ENCODE measurements around the gene SLF1.
"Not testable (repeated sequence)": the region's sequence is repeated elsewhere in the genome, so short reads cannot be mapped to it uniquely, and the experiment has no call there.

SLF1 gene

DNA sequence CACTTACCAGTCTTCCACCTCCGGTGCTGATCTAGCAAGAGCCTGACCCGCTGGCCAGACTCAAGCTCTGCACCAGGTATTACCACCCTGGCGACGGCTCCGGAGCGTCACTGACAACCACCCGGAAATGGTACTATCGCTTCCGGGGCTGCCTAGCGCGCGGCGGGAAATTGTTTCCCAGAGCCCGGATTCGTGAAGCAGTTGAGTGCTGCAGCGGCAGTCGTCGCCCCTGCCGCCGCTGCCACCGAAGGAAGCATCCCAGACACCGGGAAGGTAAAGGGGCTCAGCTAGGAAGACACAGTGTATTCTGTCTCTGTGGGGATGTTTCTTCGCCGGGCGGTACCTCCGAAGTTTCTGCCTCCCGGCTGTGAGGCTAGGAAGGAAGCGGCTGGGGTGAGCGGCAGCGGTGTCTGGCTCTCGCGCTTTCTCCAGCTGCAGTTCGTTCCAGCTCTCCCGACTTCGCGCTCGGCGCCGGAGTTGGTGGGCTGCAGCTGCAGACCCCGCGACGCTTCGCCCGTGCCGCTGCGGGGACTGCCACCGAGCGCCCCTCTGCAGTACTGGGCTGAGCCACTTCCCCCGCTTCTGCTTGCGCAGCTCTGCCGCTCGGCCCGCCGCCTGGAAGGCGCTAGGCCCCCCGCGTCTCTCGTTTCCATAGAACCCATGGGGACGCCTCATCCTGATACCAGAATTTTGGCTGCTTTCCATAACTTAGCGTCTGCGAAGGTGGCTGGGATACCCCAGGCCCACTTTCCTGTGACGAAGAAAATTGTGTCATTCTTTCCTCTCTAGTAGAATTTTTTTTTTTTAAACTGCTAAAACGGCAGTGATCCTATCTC is at the start of gene SLF1, which contains the start of gene KIAA0825:
Gene SLF1, plus strand, starts transcription at position 177 of the 836 bp plus-strand sequence. CDS start 10,142 bp downstream, outside the sequence.
Gene KIAA0825, minus strand, starts transcription at position 112 of the 836 bp plus-strand sequence. CDS start 81,478 bp downstream, outside the sequence.
- peak; percentile 64 to 74 for DNase-seq (ENCODE audit: low read depth in 1 of 2, low spot score in 1 of 2)

DNA sequence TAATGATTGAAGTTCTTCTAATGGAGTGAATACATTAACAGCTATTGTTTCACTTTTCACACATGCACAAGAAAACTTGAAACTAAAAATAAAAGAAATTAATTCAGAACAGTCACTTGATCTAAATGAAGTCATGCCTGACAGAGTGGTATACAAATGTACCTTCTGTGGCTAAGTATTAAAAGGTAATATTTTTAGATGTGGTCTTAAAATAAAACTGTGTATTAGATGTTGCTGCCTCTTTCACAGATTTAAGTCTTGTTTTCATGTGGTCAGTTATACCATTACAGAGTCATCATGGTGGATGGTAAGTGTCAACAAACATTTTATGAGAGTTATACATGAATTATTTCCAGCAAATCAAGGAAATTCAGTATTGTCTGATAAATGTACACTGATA is 47.1 kb upstream of the SLF1 start:
- no peak for DNase-seq (ENCODE audit: low read depth in 1 of 2, low spot score in 1 of 2)

DNA sequence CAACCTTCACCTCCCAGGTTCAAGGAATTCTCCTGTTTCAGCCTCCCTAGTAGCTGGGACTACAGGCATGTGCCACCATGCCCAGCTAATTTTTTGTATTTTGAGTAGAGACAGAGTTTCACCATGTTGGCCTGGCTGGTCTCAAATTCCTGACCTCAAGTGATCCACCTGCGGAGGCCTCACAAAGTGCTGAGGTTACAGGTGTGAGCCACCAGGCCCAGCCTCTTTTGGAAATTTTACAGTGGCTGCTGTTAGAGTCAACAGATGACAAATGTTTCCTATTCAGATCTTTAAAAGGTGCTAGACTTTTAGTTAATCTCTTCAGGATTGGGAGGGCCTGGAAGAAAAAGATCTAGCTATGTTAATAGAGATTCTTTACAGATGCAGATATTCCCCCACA is 45.1 kb upstream of the SLF1 start:
- not testable (repeated sequence) for DNase-seq (ENCODE audit: low read depth in 1 of 2, low spot score in 1 of 2)

DNA sequence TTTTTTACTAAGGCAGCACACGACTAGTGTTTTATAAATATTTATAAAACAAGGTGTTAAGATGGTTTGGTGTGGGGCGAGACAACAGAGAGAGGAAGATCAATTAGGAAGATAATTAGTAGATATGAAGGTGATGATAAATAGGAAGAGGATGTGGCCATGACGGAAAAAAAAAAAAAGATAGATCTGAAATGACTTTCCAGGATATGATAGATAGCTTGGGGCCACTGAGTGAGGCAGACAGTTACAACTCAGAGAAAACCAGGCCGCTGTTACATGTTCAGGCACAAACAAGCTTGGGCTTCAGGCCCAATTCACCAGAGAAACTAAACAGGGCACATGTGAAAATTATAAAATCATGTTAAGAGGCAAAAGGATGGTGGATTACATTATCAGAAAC is 43.3 kb upstream of the SLF1 start:
- DNase-seq (ENCODE audit: low read depth in 1 of 2, low spot score in 1 of 2): no peak

DNA sequence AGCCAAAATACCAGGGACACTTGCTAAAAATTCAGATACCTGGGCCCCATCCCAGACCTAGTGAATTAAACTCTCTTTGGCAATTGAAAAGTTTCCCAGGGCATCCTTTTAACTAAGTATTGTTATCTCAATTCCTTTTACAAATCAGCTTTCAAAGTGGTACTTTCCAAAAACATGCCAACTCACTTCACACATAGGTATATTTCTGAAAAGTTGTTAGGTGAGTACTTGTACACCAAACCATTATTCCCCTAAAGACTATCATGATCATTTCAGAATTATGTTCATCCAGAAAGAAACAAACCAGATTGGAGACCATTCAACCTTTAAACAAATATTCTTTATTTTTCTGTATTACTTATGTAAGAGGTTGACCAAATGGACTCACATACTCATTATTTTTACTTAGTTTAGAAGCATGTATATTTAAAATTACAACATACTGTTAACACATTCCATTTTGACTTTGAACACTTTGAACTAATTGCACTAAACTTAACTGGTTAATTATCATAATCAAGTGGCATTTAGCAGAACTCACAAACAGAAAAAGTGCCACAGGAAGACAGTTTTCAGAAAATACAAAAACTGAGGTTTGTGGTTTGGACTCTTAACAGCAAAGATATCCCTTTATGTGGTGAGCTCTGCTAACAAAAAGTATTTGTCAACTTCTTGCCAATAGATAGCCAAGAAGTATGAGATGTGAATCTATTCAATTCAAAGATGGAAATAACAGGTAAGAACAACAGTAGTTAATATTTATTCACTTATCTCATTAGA is 40.8 kb upstream of the SLF1 start:
- DNase-seq (ENCODE audit: low read depth in 1 of 2, low spot score in 1 of 2): no peak

DNA sequence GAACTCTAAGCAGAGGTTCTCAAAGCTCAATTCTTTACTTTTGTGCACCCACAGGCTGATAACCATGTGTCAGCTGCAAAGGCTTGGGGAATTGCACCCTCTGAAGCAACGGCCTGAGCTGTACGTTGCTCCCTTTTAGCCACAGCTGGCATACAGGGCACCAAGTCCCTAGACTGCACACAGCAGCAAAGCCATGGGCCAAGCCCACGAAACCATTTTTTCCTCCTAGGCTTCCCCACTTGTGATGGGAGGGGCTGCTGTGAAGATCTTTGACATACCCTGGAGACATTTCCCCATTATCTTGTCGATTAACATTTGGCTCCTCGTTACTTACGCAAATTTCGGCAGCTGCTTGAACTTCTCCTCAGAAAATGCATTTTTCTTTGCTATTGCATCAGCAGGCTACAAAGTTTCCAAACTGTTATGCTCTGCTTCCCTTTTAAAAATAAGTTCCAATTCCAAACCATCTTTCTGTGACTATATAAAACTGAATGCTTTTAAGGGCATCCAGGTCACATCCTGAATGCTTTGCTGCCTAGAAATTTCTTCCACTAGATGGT is 23.1 kb upstream of the SLF1 start:
- DNase-seq (ENCODE audit: low read depth in 1 of 2, low spot score in 1 of 2): no peak

DNA sequence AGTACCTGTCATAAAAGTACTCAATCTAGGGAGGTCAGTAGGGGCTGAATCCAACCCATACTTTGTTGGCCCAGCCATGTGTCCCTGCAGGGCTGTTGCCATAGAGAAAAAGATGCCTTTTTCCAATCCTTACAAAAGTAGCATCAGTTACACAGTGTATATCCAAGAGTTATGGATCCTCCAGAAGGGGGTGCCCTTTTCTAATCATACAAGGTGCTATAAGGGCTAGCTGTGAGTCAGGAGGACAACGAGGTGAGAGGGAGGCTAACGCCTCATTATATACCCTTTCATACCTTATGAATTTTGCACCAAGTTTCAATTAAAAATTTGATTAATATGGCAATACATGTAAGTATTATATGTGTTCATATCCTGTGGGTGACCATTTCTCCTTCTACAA is 4.9 kb upstream of the SLF1 start:
- no peak for DNase-seq (ENCODE audit: low read depth in 1 of 2, low spot score in 1 of 2)

DNA sequence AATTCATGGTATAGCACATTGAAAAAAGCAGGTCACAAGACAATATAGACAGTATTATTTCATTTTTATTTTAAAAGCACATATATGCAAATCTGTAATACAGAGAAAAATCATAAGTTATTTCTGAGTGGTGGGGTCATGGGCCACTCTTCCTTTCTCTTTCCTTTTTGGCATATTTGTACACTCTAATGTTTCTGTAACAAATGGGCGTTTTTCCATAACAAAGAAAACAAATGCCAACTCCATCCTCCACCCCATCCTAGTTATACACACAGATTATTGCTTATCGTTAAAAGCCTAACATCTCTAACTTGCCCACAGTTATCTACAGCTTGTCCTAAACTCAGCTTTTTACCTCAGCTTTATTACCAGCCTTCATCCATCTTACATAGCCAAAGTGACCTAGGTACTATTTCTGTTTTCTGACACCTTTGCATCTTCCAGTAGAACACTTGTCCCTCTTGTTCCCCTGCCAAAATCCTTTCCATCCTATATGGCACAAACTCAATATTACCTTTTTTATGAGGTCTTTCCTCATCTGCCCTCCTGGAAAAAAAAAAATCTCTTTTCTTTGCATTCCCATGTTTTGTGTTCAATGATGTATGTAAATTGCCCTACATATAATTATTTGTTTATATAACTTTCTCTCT is 4.2 kb upstream of the SLF1 start:
- DNase-seq (ENCODE audit: low read depth in 1 of 2, low spot score in 1 of 2): no peak

DNA sequence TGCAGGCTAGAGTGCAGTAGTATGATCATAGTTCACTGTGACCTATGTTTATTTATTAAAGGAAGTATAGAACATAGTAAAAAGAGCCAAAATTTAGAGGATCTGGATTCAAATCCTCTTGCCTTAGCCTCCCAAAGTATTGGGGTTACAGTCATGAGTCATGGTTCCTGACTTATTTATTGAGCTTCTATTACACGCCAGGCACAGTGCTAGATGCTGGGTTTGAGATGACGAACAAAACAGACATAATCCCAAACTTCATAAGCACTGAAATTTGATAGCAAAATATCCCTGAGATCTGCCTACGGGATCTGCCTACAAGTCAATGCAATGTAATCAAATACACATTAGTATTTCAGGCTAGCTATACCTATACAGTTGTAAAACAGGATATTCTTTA is 2.6 kb upstream of the SLF1 start:
- DNase-seq (ENCODE audit: low read depth in 1 of 2, low spot score in 1 of 2): no peak

DNA sequence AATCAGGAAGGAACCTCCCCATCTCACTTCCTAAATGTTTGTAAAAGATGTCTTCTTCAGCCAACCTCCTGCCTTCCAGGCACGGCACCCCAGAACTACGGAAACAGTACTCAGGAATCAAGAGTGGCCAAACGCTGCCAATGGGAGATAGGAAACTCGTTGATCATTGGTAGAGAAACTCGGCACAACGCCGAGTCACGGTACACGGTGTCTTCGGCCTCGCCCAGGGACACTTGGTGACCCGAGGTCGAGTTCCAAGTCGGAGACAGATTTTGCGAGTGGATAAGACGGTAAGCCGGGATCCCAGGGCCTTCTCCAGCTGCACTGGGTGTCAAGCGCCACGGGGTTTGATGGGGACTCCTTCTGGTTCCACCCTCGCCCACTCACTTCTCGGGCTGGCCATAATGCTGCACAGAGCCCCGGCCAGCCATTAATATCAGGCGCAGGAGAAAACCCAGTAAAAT is 408 bp upstream of the SLF1 start:
- no peak for DNase-seq (ENCODE audit: low read depth in 1 of 2, low spot score in 1 of 2)

DNA sequence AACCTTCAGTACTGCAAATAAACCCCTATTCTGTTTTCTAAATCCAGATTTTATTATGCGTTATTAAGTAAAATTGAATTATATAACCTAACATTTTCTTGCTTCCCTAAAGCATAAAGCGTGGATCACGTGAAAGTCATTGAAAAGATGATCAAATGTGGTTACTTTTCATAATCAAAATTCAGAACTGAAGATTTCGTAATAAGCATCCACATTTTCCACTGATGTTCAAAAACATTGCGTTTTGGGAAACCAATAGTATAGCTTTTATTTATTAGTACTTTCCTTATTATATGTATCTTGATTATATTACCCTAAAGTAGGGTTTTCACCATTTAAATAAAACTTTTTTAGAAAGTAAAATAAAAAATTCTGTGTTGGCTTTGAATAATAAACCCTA is 1.8 kb downstream of the SLF1 start:
- no peak for DNase-seq (ENCODE audit: low read depth in 1 of 2, low spot score in 1 of 2)

DNA sequence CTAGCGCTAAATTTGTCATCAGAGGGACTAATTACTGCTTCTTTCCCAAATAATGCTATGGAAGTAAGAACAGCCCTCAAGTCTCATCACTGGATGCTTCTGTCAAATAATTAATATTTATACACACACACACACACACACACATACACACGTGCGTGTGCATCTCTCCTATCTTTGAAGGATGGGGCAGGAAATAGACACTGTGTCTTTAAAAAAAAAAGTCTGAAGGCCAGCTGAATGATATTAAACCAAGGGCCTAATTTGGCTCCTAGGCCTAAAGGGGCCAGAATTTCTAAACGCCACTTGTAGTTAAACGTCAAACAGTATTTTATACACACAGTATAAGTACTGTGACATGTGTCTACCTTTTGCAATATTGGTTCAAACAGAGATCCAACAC is 3.3 kb downstream of the SLF1 start:
- no peak for DNase-seq (ENCODE audit: low read depth in 1 of 2, low spot score in 1 of 2)

DNA sequence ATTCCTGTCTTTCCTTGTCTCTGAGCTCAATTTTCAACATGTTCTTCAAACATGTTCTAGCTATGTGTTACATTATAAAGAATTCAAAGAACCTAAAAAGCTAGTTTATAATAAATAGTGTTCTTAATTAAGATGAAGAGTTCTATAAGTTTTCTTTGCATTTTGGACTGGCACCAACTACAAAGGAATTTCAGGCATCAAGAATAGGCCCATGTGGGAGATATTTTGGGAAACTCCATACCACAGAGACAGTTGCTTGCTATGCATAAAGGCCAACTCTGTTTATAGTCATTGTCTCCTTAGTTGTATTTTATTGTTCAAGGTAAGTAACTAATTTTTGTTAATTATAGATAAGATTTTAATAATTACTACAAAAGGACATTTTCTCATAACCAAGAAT is 4.5 kb downstream of the SLF1 start:
- no peak for DNase-seq (ENCODE audit: low read depth in 1 of 2, low spot score in 1 of 2)

DNA sequence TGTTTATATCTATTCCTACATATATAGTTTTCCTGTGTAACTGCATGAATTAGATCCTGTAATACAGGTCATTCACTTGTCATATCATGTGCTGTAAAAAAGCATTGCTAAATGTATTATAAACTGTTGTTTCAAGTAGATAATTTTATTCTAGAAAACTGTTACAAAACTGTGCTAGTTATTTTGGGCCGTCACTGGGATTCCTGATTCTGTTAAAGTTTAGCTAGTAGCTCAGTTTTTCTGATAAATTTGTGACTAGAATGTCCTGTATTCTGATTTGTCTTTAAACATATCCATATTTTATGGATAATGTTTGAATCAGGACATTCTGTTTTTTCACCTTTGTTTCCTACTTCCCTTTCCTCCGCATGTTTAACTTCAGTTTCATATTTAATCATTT is 5.4 kb downstream of the SLF1 start:
- DNase-seq (ENCODE audit: low read depth in 1 of 2, low spot score in 1 of 2): no peak

DNA sequence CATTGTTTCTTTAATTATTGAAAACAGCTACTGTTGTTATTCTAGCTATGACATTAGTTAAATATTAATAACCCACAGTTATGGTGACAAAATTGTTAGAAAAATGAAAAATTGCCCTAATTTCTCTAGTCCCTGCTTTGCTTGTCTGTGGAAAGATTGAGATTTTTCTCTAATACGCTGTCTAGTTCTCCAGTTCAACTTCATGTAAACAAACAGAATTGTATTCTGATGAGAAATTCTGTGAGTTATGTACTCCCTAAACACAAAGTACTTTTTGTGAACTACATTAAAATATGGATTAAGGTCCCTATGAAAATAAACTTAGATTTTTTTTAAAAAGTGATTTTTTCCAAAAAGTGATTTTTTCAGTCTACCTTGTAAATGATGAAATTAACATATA is 8.7 kb downstream of the SLF1 start:
- no peak for DNase-seq (ENCODE audit: low read depth in 1 of 2, low spot score in 1 of 2)

DNA sequence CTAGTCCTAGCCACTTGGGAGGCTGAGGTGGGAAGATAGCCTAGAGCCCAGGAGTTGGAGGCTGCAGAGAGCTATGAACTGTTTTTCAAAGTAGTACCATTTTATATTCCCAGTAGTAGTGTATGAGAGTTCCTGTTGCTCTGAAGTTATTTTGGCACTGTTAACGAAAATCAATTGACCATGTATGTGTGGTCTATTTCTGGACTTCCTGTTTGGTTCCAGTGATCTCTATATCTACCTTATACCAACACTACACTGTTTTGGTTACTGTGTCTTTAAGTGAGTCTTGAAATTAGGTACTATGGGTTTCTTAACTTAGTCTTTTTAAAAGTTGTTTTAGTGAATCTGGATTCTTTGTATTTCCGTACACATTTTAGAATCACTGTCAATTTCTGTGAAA is 13.6 kb downstream of the SLF1 start:
- no peak for DNase-seq (ENCODE audit: low read depth in 1 of 2, low spot score in 1 of 2)

DNA sequence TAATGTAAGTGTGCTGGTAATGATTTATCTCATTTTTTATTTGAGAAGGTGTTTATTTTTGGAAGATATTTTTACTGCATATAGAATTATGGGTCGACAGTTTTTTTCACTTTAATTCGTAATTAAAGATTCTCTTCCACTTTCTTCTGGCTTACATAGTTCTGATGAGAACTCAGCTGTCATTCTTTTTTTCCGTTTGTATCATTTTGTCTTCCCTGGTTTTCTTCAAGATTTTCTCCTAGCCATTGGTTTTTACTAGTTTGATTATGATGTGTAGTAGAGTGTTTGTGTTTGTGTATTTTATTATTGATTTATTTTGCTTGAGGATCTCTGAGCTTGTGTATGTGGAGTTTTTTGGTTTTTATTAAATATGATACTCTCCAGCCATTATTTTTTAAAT is 21.7 kb downstream of the SLF1 start:
- no peak for DNase-seq (ENCODE audit: low read depth in 1 of 2, low spot score in 1 of 2)

DNA sequence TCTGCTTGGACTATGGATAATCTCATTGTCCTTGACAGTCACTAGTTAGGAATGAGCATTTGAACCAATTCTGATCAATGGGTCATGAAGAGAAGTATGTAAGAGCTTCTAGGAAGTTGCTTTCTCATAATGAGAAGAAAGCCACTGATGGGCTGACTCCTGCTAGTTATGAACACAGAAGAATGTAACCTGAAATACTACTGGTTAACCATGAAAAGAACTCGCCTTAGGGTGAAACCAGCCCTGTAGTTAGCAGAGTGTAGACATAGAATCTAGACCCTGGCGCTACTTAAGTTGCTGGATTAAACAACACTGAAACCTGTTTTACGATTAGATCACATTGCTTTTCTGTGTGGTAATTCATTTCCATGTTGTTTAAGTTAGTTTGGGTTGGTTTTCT is 26.6 kb downstream of the SLF1 start:
- no peak for DNase-seq (ENCODE audit: low read depth in 1 of 2, low spot score in 1 of 2)

DNA sequence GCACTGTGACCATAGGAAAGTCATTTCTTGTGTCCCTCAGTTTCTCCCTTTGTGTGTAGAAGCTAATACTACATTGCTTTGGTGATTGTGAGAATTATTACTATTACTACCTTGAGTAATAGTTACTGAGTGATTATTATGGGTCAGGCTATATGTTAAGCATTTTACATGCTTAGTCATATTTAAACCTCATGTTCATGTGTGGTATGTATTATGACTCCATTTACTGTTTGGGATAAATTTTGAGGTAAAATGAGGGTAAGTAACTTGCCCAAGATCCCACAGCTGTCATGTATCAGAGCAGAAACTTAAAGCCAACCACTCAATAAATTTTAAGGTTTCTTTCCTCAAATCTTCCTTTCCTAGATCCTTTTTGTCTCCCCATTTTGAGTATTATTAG is 28.3 kb downstream of the SLF1 start:
- no peak for DNase-seq (ENCODE audit: low read depth in 1 of 2, low spot score in 1 of 2)

DNA sequence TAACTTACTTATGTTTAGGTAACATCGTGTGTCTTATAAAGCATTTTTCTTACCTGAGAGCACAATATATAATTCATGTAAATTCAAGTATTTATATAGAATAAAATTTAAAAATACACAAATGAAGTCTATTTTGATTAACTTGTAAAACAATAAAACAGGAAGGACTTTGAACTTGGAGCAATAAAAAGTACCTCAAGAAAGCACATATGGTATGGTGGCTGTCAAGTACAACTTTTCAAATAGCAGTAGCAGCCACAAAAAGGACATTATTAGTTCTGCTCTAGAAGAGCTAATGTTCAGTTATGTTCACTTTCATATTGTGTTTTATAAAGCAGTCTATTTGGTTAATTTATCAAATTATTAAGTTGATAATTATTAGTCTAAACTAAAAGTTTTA is 31.4 kb downstream of the SLF1 start:
- DNase-seq (ENCODE audit: low read depth in 1 of 2, low spot score in 1 of 2): no peak

DNA sequence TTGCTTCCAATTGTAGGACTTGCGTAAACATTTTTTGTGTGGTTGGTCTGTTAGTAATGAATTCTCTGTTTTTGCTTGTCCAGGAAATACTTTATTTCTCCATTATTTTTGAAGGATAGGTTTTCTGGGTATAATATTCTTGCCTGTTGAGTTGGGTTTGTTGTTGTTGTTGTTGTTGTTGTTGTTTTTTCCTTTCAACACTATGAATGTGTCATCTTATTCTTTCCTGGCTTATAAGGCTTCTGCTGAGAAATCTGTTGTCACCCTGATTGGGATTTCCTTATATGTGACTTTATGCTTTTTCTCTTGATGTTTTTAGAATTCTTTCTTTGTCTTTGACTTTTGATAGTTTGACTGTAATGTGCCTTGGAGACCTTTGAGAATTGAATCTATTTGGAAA is 39.8 kb downstream of the SLF1 start:
- no peak for DNase-seq (ENCODE audit: low read depth in 1 of 2, low spot score in 1 of 2)

Data from stimulated activated CD4-positive, alpha-beta T cell treated with anti-CD3 and anti-CD28 coated beads, Interleukin-15, amount 100 ng/mL, for 1 hour (primary cell).